ENCODE data around the gene CDKN3.
A peak's percentile ranks its signal among the peaks of the same experiment; 100 is the strongest.
"Not testable (repeated sequence)": the region's sequence is repeated elsewhere in the genome, so short reads cannot be mapped to it uniquely, and the experiment has no call there.

Gene CDKN3

GRCh38 chr14:54425068-54425467 lies 28.3 kb downstream of the CDKN3 start:
- DNase-seq, result no peak

- DNase-seq, result no peak
These were observed 28.9 kb downstream of the CDKN3 start for GRCh38 chr14:54425537-54426274.

- DNase-seq, result no peak
These were observed 31.1 kb downstream of the CDKN3 start for GRCh38 chr14:54427871-54428270.

GRCh38 chr14:54428527-54428926 lies 31.7 kb downstream of the CDKN3 start:
- DNase-seq, result no peak

GRCh38 chr14:54435500-54435981 lies 38.7 kb downstream of the CDKN3 start:
- no peak for DNase-seq

- not testable (repeated sequence) for DNase-seq
These were observed 41.1 kb downstream of the CDKN3 start for GRCh38 chr14:54437954-54438353.

- no peak for DNase-seq
These were observed 41.9 kb downstream of the CDKN3 start for GRCh38 chr14:54438703-54439102.

- no peak for DNase-seq
These were observed 43.2 kb downstream of the CDKN3 start for GRCh38 chr14:54440037-54440436.

GRCh38 chr14:54440476-54440872 lies 43.7 kb downstream of the CDKN3 start:
- no peak for DNase-seq

GRCh38 chr14:54440873-54441868 lies 44.4 kb downstream of the CDKN3 start, which contains the start of gene CNIH1:
TSS of gene CNIH1 (minus strand) at chr14:54441374. CDS start at chr14:54441327, 47 bp downstream.
- DNase-seq, result peak; percentile 54

GRCh38 chr14:54442961-54443360 lies 46.2 kb downstream of the CDKN3 start:
- not testable (repeated sequence) for DNase-seq

GRCh38 chr14:54443981-54444380 lies 47.2 kb downstream of the CDKN3 start:
- DNase-seq, result no peak

- DNase-seq, result no peak
These were observed 47.9 kb downstream of the CDKN3 start for GRCh38 chr14:54444681-54445080.

GRCh38 chr14:54446161-54446693 lies 49.4 kb downstream of the CDKN3 start:
- DNase-seq, result no peak

- DNase-seq, result peak; percentile 20
These were observed 50.5 kb downstream of the CDKN3 start for GRCh38 chr14:54447231-54447692.

GRCh38 chr14:54450535-54450934 lies 53.7 kb downstream of the CDKN3 start:
- peak; percentile 4 for DNase-seq

- DNase-seq, result no peak
These were observed 54.4 kb downstream of the CDKN3 start for GRCh38 chr14:54451121-54451601.

GRCh38 chr14:54451961-54452360 lies 55.2 kb downstream of the CDKN3 start:
- no peak for DNase-seq

GRCh38 chr14:54453252-54453651 lies 56.4 kb downstream of the CDKN3 start:
- no peak for DNase-seq

- not testable (repeated sequence) for DNase-seq
These were observed 57.2 kb downstream of the CDKN3 start for GRCh38 chr14:54453990-54454389.

- no peak for DNase-seq
These were observed 58.6 kb downstream of the CDKN3 start for GRCh38 chr14:54455363-54455762.

GRCh38 chr14:54456820-54457608 lies 60.2 kb downstream of the CDKN3 start:
- not testable (repeated sequence) for DNase-seq

All from SIG-M5 (cell line).